Measurements from ENCODE around the gene SNTN.

GRCh38 chr3:63661242-63661641 lies 8.8 kb downstream of the SNTN start:
- TF ChIP-seq EZH2phosphoT487 (IDR thresholded peaks at IDR 0.05) (no peak), EZH2 (IDR thresholded peaks at IDR 0.05) (no peak)
- TF ChIP-seq, protein P1, sequence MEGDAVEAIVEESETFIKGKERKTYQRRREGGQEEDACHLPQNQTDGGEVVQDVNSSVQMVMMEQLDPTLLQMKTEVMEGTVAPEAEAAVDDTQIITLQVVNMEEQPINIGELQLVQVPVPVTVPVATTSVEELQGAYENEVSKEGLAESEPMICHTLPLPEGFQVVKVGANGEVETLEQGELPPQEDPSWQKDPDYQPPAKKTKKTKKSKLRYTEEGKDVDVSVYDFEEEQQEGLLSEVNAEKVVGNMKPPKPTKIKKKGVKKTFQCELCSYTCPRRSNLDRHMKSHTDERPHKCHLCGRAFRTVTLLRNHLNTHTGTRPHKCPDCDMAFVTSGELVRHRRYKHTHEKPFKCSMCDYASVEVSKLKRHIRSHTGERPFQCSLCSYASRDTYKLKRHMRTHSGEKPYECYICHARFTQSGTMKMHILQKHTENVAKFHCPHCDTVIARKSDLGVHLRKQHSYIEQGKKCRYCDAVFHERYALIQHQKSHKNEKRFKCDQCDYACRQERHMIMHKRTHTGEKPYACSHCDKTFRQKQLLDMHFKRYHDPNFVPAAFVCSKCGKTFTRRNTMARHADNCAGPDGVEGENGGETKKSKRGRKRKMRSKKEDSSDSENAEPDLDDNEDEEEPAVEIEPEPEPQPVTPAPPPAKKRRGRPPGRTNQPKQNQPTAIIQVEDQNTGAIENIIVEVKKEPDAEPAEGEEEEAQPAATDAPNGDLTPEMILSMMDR (IDR thresholded peaks at IDR 0.05) = no peak

Data from neural progenitor cell (in vitro differentiated cells).